ENCODE measurements around the gene CFAP46. TPM values are rescaled to one million over a fixed set of nuclear protein-coding genes. Genes with fewer than 3 reads are reported as not detected.
A peak's percentile ranks its signal among the peaks of the same experiment; 100 is the strongest.

The CFAP46 gene
- total RNA-seq, 1 experiment from 2014 or later = 3.3 TPM

DNA sequence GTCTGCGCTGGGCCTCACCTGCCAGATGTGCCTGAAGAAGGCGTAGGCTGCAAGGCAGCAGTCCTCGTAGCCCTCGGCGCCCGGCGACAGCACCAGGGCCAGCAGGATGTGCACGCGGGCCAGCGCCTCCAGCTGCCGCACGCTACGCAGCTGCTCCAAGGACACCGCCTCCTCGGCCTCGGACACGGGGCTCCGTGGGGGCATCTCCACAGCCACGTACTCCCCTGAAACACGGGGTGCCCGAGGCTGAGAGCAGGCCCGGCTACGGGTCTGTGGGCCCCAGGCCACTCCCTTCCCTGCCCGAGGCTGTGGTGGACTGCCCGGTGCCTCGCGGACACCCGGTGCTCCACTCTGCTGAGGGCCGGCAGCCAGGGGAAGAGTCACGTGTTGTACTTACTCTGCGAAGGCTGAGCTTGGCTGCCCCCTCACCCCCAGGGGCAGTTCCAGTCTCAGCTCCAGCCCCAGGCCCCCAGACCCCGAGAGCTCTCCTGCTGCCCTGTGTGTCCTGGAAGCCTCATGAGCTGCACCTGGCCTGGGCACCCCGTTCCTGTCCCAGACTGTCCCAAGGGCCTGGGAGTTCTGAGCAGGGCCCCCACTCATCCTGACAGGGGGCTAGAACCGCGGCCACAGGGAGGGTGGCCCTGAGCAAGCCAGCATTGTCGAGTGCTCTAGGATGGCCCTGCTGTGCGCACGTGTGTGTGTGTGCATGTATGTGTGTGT lies 62.8 kb downstream of the CFAP46 start (continued):
- no peak for TF ChIP-seq TP53 (CRISPR knock-in tag; IDR thresholded peaks at IDR 0.05)
- no peak for TF ChIP-seq PRRX2 (CRISPR knock-in tag; IDR thresholded peaks at IDR 0.05)
- TF ChIP-seq, protein P1, sequence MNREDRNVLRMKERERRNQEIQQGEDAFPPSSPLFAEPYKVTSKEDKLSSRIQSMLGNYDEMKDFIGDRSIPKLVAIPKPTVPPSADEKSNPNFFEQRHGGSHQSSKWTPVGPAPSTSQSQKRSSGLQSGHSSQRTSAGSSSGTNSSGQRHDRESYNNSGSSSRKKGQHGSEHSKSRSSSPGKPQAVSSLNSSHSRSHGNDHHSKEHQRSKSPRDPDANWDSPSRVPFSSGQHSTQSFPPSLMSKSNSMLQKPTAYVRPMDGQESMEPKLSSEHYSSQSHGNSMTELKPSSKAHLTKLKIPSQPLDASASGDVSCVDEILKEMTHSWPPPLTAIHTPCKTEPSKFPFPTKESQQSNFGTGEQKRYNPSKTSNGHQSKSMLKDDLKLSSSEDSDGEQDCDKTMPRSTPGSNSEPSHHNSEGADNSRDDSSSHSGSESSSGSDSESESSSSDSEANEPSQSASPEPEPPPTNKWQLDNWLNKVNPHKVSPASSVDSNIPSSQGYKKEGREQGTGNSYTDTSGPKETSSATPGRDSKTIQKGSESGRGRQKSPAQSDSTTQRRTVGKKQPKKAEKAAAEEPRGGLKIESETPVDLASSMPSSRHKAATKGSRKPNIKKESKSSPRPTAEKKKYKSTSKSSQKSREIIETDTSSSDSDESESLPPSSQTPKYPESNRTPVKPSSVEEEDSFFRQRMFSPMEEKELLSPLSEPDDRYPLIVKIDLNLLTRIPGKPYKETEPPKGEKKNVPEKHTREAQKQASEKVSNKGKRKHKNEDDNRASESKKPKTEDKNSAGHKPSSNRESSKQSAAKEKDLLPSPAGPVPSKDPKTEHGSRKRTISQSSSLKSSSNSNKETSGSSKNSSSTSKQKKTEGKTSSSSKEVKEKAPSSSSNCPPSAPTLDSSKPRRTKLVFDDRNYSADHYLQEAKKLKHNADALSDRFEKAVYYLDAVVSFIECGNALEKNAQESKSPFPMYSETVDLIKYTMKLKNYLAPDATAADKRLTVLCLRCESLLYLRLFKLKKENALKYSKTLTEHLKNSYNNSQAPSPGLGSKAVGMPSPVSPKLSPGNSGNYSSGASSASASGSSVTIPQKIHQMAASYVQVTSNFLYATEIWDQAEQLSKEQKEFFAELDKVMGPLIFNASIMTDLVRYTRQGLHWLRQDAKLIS (CRISPR knock-in tag; IDR thresholded peaks at IDR 0.05; ENCODE audit: borderline replicate concordance) = no peak
- no peak for TF ChIP-seq CREM (CRISPR knock-in tag; IDR thresholded peaks at IDR 0.05)
- TF ChIP-seq, protein P2, sequence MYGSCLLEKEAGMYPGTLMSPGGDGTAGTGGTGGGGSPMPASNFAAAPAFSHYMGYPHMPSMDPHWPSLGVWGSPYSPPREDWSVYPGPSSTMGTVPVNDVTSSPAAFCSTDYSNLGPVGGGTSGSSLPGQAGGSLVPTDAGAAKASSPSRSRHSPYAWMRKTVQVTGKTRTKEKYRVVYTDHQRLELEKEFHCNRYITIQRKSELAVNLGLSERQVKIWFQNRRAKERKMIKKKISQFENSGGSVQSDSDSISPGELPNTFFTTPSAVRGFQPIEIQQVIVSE (CRISPR knock-in tag; IDR thresholded peaks at IDR 0.05; ENCODE audit: borderline replicate concordance) = no peak
- no peak for TF ChIP-seq ESRRA (CRISPR knock-in tag; IDR thresholded peaks at IDR 0.05; ENCODE audit: borderline replicate concordance)
- TF ChIP-seq, protein P3, sequence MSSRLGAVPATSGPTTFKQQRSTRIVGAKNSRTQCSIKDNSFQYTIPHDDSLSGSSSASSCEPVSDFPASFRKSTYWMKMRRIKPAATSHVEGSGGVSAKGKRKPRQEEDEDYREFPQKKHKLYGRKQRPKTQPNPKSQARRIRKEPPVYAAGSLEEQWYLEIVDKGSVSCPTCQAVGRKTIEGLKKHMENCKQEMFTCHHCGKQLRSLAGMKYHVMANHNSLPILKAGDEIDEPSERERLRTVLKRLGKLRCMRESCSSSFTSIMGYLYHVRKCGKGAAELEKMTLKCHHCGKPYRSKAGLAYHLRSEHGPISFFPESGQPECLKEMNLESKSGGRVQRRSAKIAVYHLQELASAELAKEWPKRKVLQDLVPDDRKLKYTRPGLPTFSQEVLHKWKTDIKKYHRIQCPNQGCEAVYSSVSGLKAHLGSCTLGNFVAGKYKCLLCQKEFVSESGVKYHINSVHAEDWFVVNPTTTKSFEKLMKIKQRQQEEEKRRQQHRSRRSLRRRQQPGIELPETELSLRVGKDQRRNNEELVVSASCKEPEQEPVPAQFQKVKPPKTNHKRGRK (CRISPR knock-in tag; IDR thresholded peaks at IDR 0.05; ENCODE audit: borderline replicate concordance) = no peak
- TF ChIP-seq NFE2L1 (CRISPR knock-in tag; IDR thresholded peaks at IDR 0.05) = no peak; the same call in 1 of the 2 replicates
- no peak for TF ChIP-seq MYBL2 (CRISPR knock-in tag; IDR thresholded peaks at IDR 0.05)
- TF ChIP-seq, protein P4, sequence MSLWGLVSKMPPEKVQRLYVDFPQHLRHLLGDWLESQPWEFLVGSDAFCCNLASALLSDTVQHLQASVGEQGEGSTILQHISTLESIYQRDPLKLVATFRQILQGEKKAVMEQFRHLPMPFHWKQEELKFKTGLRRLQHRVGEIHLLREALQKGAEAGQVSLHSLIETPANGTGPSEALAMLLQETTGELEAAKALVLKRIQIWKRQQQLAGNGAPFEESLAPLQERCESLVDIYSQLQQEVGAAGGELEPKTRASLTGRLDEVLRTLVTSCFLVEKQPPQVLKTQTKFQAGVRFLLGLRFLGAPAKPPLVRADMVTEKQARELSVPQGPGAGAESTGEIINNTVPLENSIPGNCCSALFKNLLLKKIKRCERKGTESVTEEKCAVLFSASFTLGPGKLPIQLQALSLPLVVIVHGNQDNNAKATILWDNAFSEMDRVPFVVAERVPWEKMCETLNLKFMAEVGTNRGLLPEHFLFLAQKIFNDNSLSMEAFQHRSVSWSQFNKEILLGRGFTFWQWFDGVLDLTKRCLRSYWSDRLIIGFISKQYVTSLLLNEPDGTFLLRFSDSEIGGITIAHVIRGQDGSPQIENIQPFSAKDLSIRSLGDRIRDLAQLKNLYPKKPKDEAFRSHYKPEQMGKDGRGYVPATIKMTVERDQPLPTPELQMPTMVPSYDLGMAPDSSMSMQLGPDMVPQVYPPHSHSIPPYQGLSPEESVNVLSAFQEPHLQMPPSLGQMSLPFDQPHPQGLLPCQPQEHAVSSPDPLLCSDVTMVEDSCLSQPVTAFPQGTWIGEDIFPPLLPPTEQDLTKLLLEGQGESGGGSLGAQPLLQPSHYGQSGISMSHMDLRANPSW (CRISPR knock-in tag; conservative IDR thresholded peaks at IDR 0.05; ENCODE audit: low read depth) = no peak
- TF ChIP-seq, protein P5, sequence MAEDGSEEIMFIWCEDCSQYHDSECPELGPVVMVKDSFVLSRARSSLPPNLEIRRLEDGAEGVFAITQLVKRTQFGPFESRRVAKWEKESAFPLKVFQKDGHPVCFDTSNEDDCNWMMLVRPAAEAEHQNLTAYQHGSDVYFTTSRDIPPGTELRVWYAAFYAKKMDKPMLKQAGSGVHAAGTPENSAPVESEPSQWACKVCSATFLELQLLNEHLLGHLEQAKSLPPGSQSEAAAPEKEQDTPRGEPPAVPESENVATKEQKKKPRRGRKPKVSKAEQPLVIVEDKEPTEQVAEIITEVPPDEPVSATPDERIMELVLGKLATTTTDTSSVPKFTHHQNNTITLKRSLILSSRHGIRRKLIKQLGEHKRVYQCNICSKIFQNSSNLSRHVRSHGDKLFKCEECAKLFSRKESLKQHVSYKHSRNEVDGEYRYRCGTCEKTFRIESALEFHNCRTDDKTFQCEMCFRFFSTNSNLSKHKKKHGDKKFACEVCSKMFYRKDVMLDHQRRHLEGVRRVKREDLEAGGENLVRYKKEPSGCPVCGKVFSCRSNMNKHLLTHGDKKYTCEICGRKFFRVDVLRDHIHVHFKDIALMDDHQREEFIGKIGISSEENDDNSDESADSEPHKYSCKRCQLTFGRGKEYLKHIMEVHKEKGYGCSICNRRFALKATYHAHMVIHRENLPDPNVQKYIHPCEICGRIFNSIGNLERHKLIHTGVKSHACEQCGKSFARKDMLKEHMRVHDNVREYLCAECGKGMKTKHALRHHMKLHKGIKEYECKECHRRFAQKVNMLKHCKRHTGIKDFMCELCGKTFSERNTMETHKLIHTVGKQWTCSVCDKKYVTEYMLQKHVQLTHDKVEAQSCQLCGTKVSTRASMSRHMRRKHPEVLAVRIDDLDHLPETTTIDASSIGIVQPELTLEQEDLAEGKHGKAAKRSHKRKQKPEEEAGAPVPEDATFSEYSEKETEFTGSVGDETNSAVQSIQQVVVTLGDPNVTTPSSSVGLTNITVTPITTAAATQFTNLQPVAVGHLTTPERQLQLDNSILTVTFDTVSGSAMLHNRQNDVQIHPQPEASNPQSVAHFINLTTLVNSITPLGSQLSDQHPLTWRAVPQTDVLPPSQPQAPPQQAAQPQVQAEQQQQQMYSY (CRISPR knock-in tag; IDR thresholded peaks at IDR 0.05) = no peak
- TF ChIP-seq, protein P6, sequence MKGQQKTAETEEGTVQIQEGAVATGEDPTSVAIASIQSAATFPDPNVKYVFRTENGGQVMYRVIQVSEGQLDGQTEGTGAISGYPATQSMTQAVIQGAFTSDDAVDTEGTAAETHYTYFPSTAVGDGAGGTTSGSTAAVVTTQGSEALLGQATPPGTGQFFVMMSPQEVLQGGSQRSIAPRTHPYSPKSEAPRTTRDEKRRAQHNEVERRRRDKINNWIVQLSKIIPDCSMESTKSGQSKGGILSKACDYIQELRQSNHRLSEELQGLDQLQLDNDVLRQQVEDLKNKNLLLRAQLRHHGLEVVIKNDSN (CRISPR knock-in tag; IDR thresholded peaks at IDR 0.05) = no peak
- TF ChIP-seq SOX15 (CRISPR knock-in tag; IDR thresholded peaks at IDR 0.05) = no peak
- no peak for TF ChIP-seq ZNF396 (CRISPR knock-in tag; IDR thresholded peaks at IDR 0.05; ENCODE audit: borderline replicate concordance)
- no peak for TF ChIP-seq ATF1 (CRISPR knock-in tag; IDR thresholded peaks at IDR 0.05)
- peak; percentile 64; the same call in 1 of the 2 replicates for TF ChIP-seq FOXK1 (CRISPR knock-in tag; IDR thresholded peaks at IDR 0.05)
- no peak for TF ChIP-seq ZNF263 (CRISPR knock-in tag; IDR thresholded peaks at IDR 0.05; ENCODE audit: low read depth)
- TF ChIP-seq TEAD1 (CRISPR knock-in tag; IDR thresholded peaks at IDR 0.05) = no peak
- TF ChIP-seq, protein P7, sequence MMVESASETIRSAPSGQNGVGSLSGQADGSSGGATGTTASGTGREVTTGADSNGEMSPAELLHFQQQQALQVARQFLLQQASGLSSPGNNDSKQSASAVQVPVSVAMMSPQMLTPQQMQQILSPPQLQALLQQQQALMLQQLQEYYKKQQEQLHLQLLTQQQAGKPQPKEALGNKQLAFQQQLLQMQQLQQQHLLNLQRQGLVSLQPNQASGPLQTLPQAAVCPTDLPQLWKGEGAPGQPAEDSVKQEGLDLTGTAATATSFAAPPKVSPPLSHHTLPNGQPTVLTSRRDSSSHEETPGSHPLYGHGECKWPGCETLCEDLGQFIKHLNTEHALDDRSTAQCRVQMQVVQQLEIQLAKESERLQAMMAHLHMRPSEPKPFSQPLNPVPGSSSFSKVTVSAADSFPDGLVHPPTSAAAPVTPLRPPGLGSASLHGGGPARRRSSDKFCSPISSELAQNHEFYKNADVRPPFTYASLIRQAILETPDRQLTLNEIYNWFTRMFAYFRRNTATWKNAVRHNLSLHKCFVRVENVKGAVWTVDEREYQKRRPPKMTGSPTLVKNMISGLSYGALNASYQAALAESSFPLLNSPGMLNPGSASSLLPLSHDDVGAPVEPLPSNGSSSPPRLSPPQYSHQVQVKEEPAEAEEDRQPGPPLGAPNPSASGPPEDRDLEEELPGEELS (CRISPR knock-in tag; IDR thresholded peaks at IDR 0.05) = no peak
- no peak for TF ChIP-seq ZNF317 (CRISPR knock-in tag; IDR thresholded peaks at IDR 0.05; ENCODE audit: borderline replicate concordance, low read depth)
- TF ChIP-seq, protein P8, sequence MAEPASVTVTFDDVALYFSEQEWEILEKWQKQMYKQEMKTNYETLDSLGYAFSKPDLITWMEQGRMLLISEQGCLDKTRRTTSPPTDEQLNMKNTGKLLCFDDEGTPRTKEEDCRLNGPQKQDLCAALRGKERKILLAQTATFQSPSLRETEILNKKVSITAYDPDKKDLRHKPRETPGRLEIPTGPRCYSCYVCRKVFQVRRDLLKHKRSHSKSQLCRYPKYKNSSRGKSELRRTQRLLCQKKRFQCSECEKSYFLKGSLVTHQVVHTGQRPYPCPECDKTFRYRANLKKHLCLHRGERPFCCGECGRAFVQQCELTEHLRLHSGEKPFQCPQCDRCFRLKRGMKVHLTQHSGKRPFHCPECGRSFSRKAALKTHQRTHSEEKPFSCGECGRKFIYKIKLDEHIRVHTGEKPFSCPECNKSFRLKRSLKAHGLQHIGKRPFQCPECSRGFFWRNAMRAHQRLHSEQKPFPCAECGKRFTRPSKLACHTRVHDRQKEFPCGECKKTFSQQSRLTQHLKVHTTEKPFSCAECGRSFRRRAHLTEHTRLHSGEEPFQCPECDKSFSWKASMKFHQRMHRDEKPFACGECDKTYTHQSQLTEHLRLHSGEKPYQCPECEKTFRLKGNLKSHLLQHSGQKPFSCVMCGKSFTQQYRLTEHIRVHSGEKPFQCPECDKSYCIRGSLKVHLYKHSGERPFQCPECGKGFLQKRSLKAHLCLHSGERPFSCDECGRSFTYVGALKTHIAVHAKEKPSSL (CRISPR knock-in tag; conservative IDR thresholded peaks at IDR 0.05) = no peak
